Liver (tissue), 3 donors: ENCODE data around the gene UNC5A.

ENCODE experiments used
- CTCF ChIP-seq: fragments of 150-350 bp; IDR thresholded peaks from 2 replicates; pipeline ENCODE4 v1.5.1; 2017; ENCODE audit warnings: improper control_type of control experiment, low read depth, low read length; ENCODE audit not compliant: missing input control
- EGR1 ChIP-seq, 2 donors: IDR thresholded peaks; 2 replicates each; pipeline ENCODE4 v1.6.1; 2016 to 2018; ENCODE audit warnings: antibody characterized with exemption in 2 of 2, low read depth in 2 of 2
- GABPA ChIP-seq, 2 donors: IDR thresholded peaks in 1 of 2; conservative IDR thresholded peaks in 1 of 2; 2 replicates each; pipeline ENCODE4 v1.6.1; 2016; ENCODE audit warnings: antibody characterized with exemption in 2 of 2, mild to moderate bottlenecking in 1 of 2, moderate library complexity in 1 of 2
- JUND ChIP-seq, 2 donors: IDR thresholded peaks; 2 replicates each; pipeline ENCODE4 v1.6.1; 2016; ENCODE audit warnings: antibody characterized with exemption in 2 of 2
- NR2F2 ChIP-seq: IDR thresholded peaks from 2 replicates; pipeline ENCODE4 v1.6.1; 2016; ENCODE audit warnings: antibody characterized with exemption
- RAD21 ChIP-seq, 2 donors: IDR thresholded peaks; 2 replicates each; pipeline ENCODE4 v1.6.1; 2016; ENCODE audit warnings: antibody characterized with exemption in 2 of 2, mild to moderate bottlenecking in 2 of 2
- RXRA ChIP-seq, 2 donors: IDR thresholded peaks; 2 replicates each; pipeline ENCODE4 v1.6.1; 2017 to 2018; ENCODE audit warnings: antibody characterized with exemption in 2 of 2, mild to moderate bottlenecking in 1 of 2
- SP1 ChIP-seq: IDR thresholded peaks from 2 replicates; pipeline ENCODE4 v1.6.1; 2018; ENCODE audit warnings: antibody characterized with exemption, mild to moderate bottlenecking
- TAF1 ChIP-seq: conservative IDR thresholded peaks from 2 replicates; pipeline ENCODE4 v1.6.1; 2016; ENCODE audit warnings: antibody characterized with exemption, mild to moderate bottlenecking
- YY1 ChIP-seq: IDR thresholded peaks from 2 replicates; pipeline ENCODE4 v1.6.1; 2016; ENCODE audit warnings: antibody characterized with exemption, mild to moderate bottlenecking
- ZBTB33 ChIP-seq: IDR thresholded peaks from 2 replicates; pipeline ENCODE4 v1.6.1; 2016; ENCODE audit warnings: antibody characterized with exemption
- TF ChIP-seq, protein P1 (sequence below): IDR thresholded peaks from 2 replicates; pipeline ENCODE4 v1.6.1; 2016; ENCODE audit warnings: antibody characterized with exemption
- TF ChIP-seq, protein P2 (sequence below): IDR thresholded peaks from 2 replicates; pipeline ENCODE4 v1.6.1; 2016; ENCODE audit warnings: antibody characterized with exemption, mild to moderate bottlenecking
- TF ChIP-seq, protein P3 (sequence below): IDR thresholded peaks from 2 replicates; pipeline ENCODE4 v1.6.1; 2016; ENCODE audit warnings: antibody characterized with exemption
- donor health status: healthy.
- donor health status: healthy.

- TF ChIP-seq CTCF (no peak), ZBTB33 (no peak), YY1 (no peak), RXRA (IDR thresholded peaks at IDR 0.05) (no peak), JUND (IDR thresholded peaks at IDR 0.05) (no peak), SP1 (no peak), RAD21 (IDR thresholded peaks at IDR 0.05) (no peak), TAF1 (no peak), EGR1 (IDR thresholded peaks at IDR 0.05; ENCODE audit: low read depth in 2 of 2) (no peak), GABPA (IDR thresholded peaks at IDR 0.05 in 1 of 2, conservative IDR thresholded peaks at IDR 0.05 in 1 of 2) (no peak), NR2F2 (no peak)
- TF ChIP-seq, protein P1, sequence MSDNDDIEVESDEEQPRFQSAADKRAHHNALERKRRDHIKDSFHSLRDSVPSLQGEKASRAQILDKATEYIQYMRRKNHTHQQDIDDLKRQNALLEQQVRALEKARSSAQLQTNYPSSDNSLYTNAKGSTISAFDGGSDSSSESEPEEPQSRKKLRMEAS: no peak
- TF ChIP-seq, protein P2, sequence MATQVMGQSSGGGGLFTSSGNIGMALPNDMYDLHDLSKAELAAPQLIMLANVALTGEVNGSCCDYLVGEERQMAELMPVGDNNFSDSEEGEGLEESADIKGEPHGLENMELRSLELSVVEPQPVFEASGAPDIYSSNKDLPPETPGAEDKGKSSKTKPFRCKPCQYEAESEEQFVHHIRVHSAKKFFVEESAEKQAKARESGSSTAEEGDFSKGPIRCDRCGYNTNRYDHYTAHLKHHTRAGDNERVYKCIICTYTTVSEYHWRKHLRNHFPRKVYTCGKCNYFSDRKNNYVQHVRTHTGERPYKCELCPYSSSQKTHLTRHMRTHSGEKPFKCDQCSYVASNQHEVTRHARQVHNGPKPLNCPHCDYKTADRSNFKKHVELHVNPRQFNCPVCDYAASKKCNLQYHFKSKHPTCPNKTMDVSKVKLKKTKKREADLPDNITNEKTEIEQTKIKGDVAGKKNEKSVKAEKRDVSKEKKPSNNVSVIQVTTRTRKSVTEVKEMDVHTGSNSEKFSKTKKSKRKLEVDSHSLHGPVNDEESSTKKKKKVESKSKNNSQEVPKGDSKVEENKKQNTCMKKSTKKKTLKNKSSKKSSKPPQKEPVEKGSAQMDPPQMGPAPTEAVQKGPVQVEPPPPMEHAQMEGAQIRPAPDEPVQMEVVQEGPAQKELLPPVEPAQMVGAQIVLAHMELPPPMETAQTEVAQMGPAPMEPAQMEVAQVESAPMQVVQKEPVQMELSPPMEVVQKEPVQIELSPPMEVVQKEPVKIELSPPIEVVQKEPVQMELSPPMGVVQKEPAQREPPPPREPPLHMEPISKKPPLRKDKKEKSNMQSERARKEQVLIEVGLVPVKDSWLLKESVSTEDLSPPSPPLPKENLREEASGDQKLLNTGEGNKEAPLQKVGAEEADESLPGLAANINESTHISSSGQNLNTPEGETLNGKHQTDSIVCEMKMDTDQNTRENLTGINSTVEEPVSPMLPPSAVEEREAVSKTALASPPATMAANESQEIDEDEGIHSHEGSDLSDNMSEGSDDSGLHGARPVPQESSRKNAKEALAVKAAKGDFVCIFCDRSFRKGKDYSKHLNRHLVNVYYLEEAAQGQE: no peak
- TF ChIP-seq, protein P3, sequence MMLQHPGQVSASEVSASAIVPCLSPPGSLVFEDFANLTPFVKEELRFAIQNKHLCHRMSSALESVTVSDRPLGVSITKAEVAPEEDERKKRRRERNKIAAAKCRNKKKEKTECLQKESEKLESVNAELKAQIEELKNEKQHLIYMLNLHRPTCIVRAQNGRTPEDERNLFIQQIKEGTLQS: no peak
These were observed 20.6 kb downstream of the UNC5A start for GRCh38 chr5:176830995-176831423.
